GM12878 (cell line): ENCODE measurements around the gene SLFN14. TPM values are rescaled to one million over a fixed set of nuclear protein-coding genes. Genes with fewer than 3 reads are reported as not detected.

ENCODE experiments used
- ATAC-seq: fragments of 200-7000 bp; cut with Tn5 transposase; 3 replicates; pipeline ENCODE4 v1.9.1; 2020; ENCODE audit warnings: mild to moderate bottlenecking, moderate library complexity
- BruUV-seq: library from RNA; stranded (reverse); fragments of 400-500 nt; replicated peaks from 2 replicates; lab custom pipeline; 2021; lab: Mats Ljungman, UMichigan
- CTCF ChIA-PET: fragments of 300-600 bp; sonication (Branson Sonifier 250); formaldehyde crosslinking; extraction: SDS; loops from one replicate; lab custom pipeline; 2021; ENCODE audit warnings: inconsistent platforms; lab: Yijun Ruan, JAX
- POLR2A ChIA-PET: fragments of 350-600 bp; formaldehyde crosslinking; extraction: SDS; loops from one replicate; lab custom pipeline; 2021; ENCODE audit warnings: inconsistent platforms; lab: Charles Lee
- RAD21 ChIA-PET: fragments of 300-600 bp; sonication (Branson Sonifier 250); formaldehyde crosslinking; loops from one replicate; lab custom pipeline; 2023; ENCODE audit warnings: antibody characterized with exemption; ENCODE audit not compliant: unreplicated experiment; lab: Charles Lee
- SMC1A ChIA-PET: fragments of 300-600 bp; sonication (Branson Sonifier 250); formaldehyde crosslinking; loops from one replicate; lab custom pipeline; 2023; ENCODE audit not compliant: unreplicated experiment, uncharacterized antibody; lab: Charles Lee
- DNase-seq: peaks from one replicate; pipeline ENCODE4 v3.0.0-alpha.2; 2011; ENCODE audit warnings: low read depth, low spot score
- FAIRE-seq: peaks from 3 replicates; lab custom pipeline; 2011; peaks lifted over from hg19 to GRCh38; lab: Jason Lieb, UNC
- H2AFZ ChIP-seq: 2 replicates; pipeline ENCODE4 v1.6.0; 2011; ENCODE audit warnings: low read depth, low read length, control low read depth; ENCODE audit not compliant: control insufficient read depth
- H3K27ac ChIP-seq: 2 replicates; pipeline ENCODE4 v1.5.1; 2011; ENCODE audit warnings: control low read depth; ENCODE audit not compliant: control insufficient read depth, insufficient read depth
- H3K27me3 ChIP-seq, 2 experiments: replicated peaks in 1 of 2; 2 replicates each; pipeline versions ENCODE4 v1.6.0 to v1.6.1; 2011; ENCODE audit warnings: low read length in 1 of 2; ENCODE audit not compliant: control insufficient read depth in 2 of 2, insufficient read depth in 2 of 2
- H3K36me3 ChIP-seq, 2 experiments: 2 replicates each; pipeline ENCODE4 v1.5.1; 2011; ENCODE audit warnings: low read length in 1 of 2; ENCODE audit not compliant: control insufficient read depth in 2 of 2, insufficient read depth in 2 of 2
- H3K4me1 ChIP-seq: 2 replicates; pipeline ENCODE4 v1.6.1; 2011; ENCODE audit warnings: mild to moderate bottlenecking, low read length, moderate library complexity, mixed read lengths; ENCODE audit not compliant: control insufficient read depth, insufficient read depth
- H3K4me2 ChIP-seq: 2 replicates; pipeline ENCODE4 v1.6.0; 2011; ENCODE audit warnings: control low read depth; ENCODE audit not compliant: control insufficient read depth, insufficient read depth
- H3K4me3 ChIP-seq: fragments of 200-600 bp; sonication (generic); 2 replicates; pipeline ENCODE4 v1.5.1; 2016
- H3K79me2 ChIP-seq: 2 replicates; pipeline ENCODE4 v1.6.0; 2011; ENCODE audit warnings: low read length; ENCODE audit not compliant: control insufficient read depth, insufficient read depth
- H3K9ac ChIP-seq: 2 replicates; pipeline ENCODE4 v1.8.0; 2011; ENCODE audit warnings: low read length, control low read depth, mixed read lengths; ENCODE audit not compliant: control insufficient read depth, insufficient read depth
- H3K9me3 ChIP-seq: replicated peaks from 3 replicates; pipeline ENCODE4 v1.5.1; 2011; ENCODE audit warnings: mild to moderate bottlenecking, low read length; ENCODE audit not compliant: control insufficient read depth, insufficient read depth
- H4K20me1 ChIP-seq: 2 replicates; pipeline ENCODE4 v1.6.0; 2011; ENCODE audit not compliant: control insufficient read depth, insufficient read depth
- FOXK2 ChIP-seq: fragments of 450-650 bp; IDR thresholded peaks from 2 replicates; pipeline ENCODE4 v1.6.1; 2017; ENCODE audit warnings: mild to moderate bottlenecking, moderate library complexity
- HDAC2 ChIP-seq: fragments of 200-600 bp; sonication (generic); IDR thresholded peaks from 2 replicates; pipeline ENCODE4 v1.6.1; 2017
- HSF1 ChIP-seq: fragments of 150-350 bp; IDR thresholded peaks from 2 replicates; pipeline ENCODE4 v1.6.1; 2014; ENCODE audit warnings: mild to moderate bottlenecking, low read depth, low read length
- LARP7 ChIP-seq: fragments of 450-650 bp; IDR thresholded peaks from 2 replicates; pipeline ENCODE4 v1.6.1; 2017; ENCODE audit warnings: mild to moderate bottlenecking
- SMAD1 ChIP-seq: fragments of 450-650 bp; IDR thresholded peaks from 2 replicates; pipeline ENCODE4 v1.6.1; 2018; ENCODE audit warnings: mild to moderate bottlenecking, low read depth; ENCODE audit not compliant: partially characterized antibody
- SUPT20H ChIP-seq: IDR thresholded peaks from 2 replicates; pipeline ENCODE4 v1.6.1; 2011; ENCODE audit warnings: low read depth, mild to moderate bottlenecking, low read length, moderate library complexity, borderline replicate concordance; ENCODE audit not compliant: control insufficient read depth
- YY1 ChIP-seq: IDR thresholded peaks from 2 replicates; pipeline ENCODE4 v1.6.1; 2011; ENCODE audit warnings: low read depth, mild to moderate bottlenecking, low read length
- ZNF622 ChIP-seq: fragments of 450-650 bp; IDR thresholded peaks from 2 replicates; pipeline ENCODE4 v1.6.1; 2017; ENCODE audit warnings: mild to moderate bottlenecking, inconsistent platforms
- ZSCAN29 ChIP-seq: fragments of 450-650 bp; IDR thresholded peaks from 2 replicates; pipeline ENCODE4 v1.6.1; 2017; ENCODE audit warnings: mild to moderate bottlenecking, moderate library complexity
- ZZZ3 ChIP-seq: IDR thresholded peaks from 2 replicates; pipeline ENCODE4 v1.6.1; 2011; ENCODE audit warnings: low read depth; ENCODE audit not compliant: control insufficient read depth, insufficient read length
- WGBS: methylation state at CpG from one replicate; pipeline ENCODE4 v1.1.6; 2016; ENCODE audit warnings: low lambda C conversion rate; ENCODE audit not compliant: insufficient replicate concordance, insufficient coverage; ENCODE audit errors: missing lambda C conversion rate; 5-methylcytosine and 5-hydroxymethylcytosine counted together
- in situ Hi-C: fragments of 300-500 bp; cut with MboI; formaldehyde crosslinking; loops from 9 replicates; pipeline ENCODE4 v1.14.3; 2018; ENCODE audit warnings: mixed read lengths
- intact Hi-C: fragments of 100-400 bp; cut with micrococcal nuclease; formaldehyde crosslinking; loops from one replicate; pipeline ENCODE4 v1.14.2; 2022; ENCODE audit not compliant: unreplicated experiment
- polyA plus RNA-seq, 11 experiments: library from polyadenylated mRNA; depleted of rRNA in 4 of 11; unstranded in 6 of 11; stranded (reverse) in 5 of 11; fragments of >200 nt; fragmentation: Nextera tagmentation in 4 of 11; fragmentation: Illumina TruSeq in 1 of 11; extraction: Ambion mirVana in 4 of 11; extraction: Trizol in 1 of 11; gene quantifications; 1 replicate in 1 of 11; 2 replicates in 10 of 11; pipeline versions ENCODE4 v1.2.1 to v1.2.3, GENCODE V29; 2011 to 2016; ENCODE audit warnings: inconsistent platforms in 2 of 11, missing spikeins in 2 of 11, low read depth in 1 of 11
- total RNA-seq, 4 experiments: library from RNA; depleted of rRNA in 3 of 4; stranded (reverse); fragments of >200 nt in 3 of 4; fragmentation: Illumina TruSeq in 1 of 4; extraction: Trizol in 1 of 4; gene quantifications; 2 replicates each; pipeline versions ENCODE4 v1.2.1 to v1.2.3, GENCODE V29; 2013 to 2021
- TF ChIP-seq, protein P1 (sequence below): IDR thresholded peaks from 2 replicates; pipeline ENCODE4 v1.6.1; 2012; ENCODE audit warnings: mild to moderate bottlenecking, low read depth, low read length
- TF ChIP-seq, protein P2 (sequence below): fragments of 450-650 bp; formaldehyde crosslinking; IDR thresholded peaks from 2 replicates; pipeline ENCODE4 v1.5.0; 2022; ENCODE audit warnings: mild to moderate bottlenecking, missing genetic modification characterization
- TF ChIP-seq, protein P3 (sequence below): fragments of 450-650 bp; IDR thresholded peaks from 2 replicates; pipeline ENCODE4 v1.6.1; 2017; ENCODE audit warnings: borderline replicate concordance

SLFN14 gene
- total and polyA plus RNA-seq, 10 of the 15 experiments (the other 5 are each of a cell fraction or from before 2014, with no cell fraction given): 0.06 to 0.11 (median 0.06) TPM; not detected in 7

GRCh38 chr17:35609831-35610230 lies 49.2 kb upstream of the SLFN14 start:
- Histone ChIP-seq H4K20me1 (no peaks in the 10 kb centered on the region), H3K27ac (no peak overlapping the region), H3K79me2 (no peaks in the 10 kb centered on the region), H3K9me3 (no peaks in the 10 kb centered on the region), H3K27me3 (no peaks in the 10 kb centered on the region), H3K9ac (no peak overlapping the region), H2AFZ (no peak overlapping the region), H3K36me3 (peaks cover 0 to 18% of the 10 kb centered on the region in 2 experiments; a peak in 2 of 4 replicates), H3K4me1 (no peaks in the 10 kb centered on the region), H3K4me3 (no peak overlapping the region), H3K4me2 (no peak overlapping the region)
- no peak for ATAC-seq
- SMC1A ChIA-PET: no interaction called here
- no peak for DNase-seq
- BruUV-seq: no TSS peak
- CTCF ChIA-PET: no interaction called here
- intact Hi-C loops (no loop called here), in situ Hi-C loops (loop anchor here (5.0 kb wide), 1 partner anchor 137 kb away; no protein-coding TSS in a partner anchor)
- TF ChIP-seq, protein P1, sequence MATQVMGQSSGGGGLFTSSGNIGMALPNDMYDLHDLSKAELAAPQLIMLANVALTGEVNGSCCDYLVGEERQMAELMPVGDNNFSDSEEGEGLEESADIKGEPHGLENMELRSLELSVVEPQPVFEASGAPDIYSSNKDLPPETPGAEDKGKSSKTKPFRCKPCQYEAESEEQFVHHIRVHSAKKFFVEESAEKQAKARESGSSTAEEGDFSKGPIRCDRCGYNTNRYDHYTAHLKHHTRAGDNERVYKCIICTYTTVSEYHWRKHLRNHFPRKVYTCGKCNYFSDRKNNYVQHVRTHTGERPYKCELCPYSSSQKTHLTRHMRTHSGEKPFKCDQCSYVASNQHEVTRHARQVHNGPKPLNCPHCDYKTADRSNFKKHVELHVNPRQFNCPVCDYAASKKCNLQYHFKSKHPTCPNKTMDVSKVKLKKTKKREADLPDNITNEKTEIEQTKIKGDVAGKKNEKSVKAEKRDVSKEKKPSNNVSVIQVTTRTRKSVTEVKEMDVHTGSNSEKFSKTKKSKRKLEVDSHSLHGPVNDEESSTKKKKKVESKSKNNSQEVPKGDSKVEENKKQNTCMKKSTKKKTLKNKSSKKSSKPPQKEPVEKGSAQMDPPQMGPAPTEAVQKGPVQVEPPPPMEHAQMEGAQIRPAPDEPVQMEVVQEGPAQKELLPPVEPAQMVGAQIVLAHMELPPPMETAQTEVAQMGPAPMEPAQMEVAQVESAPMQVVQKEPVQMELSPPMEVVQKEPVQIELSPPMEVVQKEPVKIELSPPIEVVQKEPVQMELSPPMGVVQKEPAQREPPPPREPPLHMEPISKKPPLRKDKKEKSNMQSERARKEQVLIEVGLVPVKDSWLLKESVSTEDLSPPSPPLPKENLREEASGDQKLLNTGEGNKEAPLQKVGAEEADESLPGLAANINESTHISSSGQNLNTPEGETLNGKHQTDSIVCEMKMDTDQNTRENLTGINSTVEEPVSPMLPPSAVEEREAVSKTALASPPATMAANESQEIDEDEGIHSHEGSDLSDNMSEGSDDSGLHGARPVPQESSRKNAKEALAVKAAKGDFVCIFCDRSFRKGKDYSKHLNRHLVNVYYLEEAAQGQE: no peak
- TF ChIP-seq LARP7 (no peak), HSF1 (no peak), ZNF622 (no peak), ZSCAN29 (no peak), SUPT20H (no peak), SMAD1 (no peak), ZZZ3 (no peak), HDAC2 (no peak), FOXK2 (no peak), YY1 (no peak)
- TF ChIP-seq, protein P2, sequence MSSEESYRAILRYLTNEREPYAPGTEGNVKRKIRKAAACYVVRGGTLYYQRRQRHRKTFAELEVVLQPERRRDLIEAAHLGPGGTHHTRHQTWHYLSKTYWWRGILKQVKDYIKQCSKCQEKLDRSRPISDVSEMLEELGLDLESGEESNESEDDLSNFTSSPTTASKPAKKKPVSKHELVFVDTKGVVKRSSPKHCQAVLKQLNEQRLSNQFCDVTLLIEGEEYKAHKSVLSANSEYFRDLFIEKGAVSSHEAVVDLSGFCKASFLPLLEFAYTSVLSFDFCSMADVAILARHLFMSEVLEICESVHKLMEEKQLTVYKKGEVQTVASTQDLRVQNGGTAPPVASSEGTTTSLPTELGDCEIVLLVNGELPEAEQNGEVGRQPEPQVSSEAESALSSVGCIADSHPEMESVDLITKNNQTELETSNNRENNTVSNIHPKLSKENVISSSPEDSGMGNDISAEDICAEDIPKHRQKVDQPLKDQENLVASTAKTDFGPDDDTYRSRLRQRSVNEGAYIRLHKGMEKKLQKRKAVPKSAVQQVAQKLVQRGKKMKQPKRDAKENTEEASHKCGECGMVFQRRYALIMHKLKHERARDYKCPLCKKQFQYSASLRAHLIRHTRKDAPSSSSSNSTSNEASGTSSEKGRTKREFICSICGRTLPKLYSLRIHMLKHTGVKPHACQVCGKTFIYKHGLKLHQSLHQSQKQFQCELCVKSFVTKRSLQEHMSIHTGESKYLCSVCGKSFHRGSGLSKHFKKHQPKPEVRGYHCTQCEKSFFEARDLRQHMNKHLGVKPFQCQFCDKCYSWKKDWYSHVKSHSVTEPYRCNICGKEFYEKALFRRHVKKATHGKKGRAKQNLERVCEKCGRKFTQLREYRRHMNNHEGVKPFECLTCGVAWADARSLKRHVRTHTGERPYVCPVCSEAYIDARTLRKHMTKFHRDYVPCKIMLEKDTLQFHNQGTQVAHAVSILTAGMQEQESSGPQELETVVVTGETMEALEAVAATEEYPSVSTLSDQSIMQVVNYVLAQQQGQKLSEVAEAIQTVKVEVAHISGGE (CRISPR knock-in tag): no peak
- TF ChIP-seq, protein P3, sequence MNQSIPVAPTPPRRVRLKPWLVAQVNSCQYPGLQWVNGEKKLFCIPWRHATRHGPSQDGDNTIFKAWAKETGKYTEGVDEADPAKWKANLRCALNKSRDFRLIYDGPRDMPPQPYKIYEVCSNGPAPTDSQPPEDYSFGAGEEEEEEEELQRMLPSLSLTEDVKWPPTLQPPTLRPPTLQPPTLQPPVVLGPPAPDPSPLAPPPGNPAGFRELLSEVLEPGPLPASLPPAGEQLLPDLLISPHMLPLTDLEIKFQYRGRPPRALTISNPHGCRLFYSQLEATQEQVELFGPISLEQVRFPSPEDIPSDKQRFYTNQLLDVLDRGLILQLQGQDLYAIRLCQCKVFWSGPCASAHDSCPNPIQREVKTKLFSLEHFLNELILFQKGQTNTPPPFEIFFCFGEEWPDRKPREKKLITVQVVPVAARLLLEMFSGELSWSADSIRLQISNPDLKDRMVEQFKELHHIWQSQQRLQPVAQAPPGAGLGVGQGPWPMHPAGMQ: no peak
- no peak for FAIRE-seq
- RAD21 ChIA-PET: no interaction called here
- WGBS: 84% methylated on average over 4 of the region's 4 CpGs
- POLR2A ChIA-PET: no interaction called here
